NT2/D1 (cell line): ENCODE results near the gene MAGI3.

Experiments
- SUZ12 ChIP-seq: IDR thresholded peaks from 2 replicates; pipeline ENCODE4 v1.6.1; 2011; ENCODE audit not compliant: insufficient read length, insufficient read depth; ENCODE audit errors: extremely low read depth
- ZNF274 ChIP-seq: IDR thresholded peaks from 2 replicates; pipeline ENCODE4 v1.6.1; 2011; ENCODE audit warnings: mild to moderate bottlenecking, low read depth, low read length

GRCh38 chr1:113444857-113445256, 54.5 kb downstream of the MAGI3 start:
- no peak for TF ChIP-seq ZNF274
- no peak for TF ChIP-seq SUZ12
